Dermis blood vessel endothelial cell (primary cell): Measurements from ENCODE around the gene MEST. TPM values are rescaled to one million over a fixed set of nuclear protein-coding genes. Genes with fewer than 3 reads are reported as not detected.
"Not testable (repeated sequence)": the region's sequence is repeated elsewhere in the genome, so short reads cannot be mapped to it uniquely, and the experiment has no call there.

ENCODE experiments used
- DNase-seq: peaks from one replicate; pipeline ENCODE4 v3.0.0; 2010
- total RNA-seq: library from RNA; depleted of rRNA; stranded (reverse); fragments of >200 nt; gene quantifications from 2 replicates; pipeline ENCODE4 v1.2.3, GENCODE V29; 2014

MEST gene, protein sequence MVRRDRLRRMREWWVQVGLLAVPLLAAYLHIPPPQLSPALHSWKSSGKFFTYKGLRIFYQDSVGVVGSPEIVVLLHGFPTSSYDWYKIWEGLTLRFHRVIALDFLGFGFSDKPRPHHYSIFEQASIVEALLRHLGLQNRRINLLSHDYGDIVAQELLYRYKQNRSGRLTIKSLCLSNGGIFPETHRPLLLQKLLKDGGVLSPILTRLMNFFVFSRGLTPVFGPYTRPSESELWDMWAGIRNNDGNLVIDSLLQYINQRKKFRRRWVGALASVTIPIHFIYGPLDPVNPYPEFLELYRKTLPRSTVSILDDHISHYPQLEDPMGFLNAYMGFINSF
- total RNA-seq: 2.8 and 3.1 TPM in 2 replicates

DNA sequence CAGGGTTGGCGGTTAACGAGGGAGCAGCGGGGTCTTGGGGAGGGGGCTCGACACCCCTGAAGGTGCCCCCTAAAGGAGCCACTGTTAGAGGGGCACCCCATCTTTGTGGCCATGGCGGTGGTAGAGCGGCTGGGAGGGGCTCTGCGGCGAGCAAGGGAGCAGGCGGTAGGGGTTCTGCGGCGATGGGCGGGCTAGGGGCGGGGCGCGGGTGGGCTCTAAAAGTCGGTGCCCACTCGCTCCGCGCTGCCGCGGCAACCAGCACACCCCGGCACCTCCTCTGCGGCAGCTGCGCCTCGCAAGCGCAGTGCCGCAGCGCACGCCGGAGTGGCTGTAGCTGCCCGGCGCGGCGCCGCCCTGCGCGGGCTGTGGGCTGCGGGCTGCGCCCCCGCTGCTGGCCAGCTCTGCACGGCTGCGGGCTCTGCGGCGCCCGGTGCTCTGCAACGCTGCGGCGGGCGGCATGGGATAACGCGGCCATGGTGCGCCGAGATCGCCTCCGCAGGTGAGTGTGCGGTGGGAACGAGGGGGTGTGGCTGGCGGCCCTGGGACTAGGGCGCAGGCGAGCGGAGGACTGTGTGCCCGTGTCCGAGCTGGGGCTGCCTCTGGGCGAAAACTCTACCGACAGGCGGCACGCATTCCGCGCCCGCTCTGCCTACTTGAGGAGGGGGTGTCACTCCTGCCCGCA lies at the start of gene MEST:
Gene MEST, plus strand, starts transcription at position 245 of the 682 bp plus-strand sequence. Its CDS starts 229 bp downstream, at position 474.
- peak; percentile 4 for DNase-seq

DNA sequence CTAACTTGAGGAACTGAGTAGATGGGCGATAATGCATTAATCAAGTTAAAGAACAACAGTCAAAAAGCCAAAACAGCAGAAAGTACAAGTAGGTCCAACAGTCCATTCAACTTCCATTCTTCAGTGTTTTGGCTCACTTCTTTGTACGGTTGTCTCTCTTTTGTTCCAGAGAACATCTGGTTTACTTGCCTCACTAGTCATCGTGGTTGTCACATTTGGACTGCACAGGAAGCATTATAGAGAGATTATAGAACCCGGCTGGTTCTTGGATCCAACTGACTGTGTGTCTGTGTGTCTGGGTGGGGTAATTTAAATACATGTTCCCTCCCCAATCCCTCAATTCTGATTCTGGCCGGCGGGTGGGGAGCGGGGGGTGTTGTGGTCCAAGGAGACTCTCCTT lies 49.3 kb upstream of the MEST start:
- DNase-seq: no peak

DNA sequence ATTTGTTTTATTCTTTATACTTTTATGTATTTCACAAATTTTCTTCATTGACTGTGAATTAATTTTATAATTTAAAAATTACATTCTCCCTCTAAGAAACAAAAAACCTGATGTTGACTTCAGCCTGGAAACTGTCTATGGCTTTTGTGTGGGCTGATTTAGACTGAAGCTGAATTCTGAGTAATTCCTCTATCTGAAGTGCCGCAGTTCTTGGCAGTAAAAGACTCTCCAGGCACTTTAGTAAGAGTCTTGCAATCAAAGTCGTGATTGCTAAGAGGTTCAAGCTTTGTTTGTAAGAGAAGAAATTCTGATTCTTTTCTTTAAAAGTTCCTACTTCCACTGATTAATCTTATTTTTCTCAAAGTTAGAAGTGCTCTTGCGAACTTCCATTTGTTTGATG lies 47.7 kb upstream of the MEST start:
- no peak for DNase-seq

DNA sequence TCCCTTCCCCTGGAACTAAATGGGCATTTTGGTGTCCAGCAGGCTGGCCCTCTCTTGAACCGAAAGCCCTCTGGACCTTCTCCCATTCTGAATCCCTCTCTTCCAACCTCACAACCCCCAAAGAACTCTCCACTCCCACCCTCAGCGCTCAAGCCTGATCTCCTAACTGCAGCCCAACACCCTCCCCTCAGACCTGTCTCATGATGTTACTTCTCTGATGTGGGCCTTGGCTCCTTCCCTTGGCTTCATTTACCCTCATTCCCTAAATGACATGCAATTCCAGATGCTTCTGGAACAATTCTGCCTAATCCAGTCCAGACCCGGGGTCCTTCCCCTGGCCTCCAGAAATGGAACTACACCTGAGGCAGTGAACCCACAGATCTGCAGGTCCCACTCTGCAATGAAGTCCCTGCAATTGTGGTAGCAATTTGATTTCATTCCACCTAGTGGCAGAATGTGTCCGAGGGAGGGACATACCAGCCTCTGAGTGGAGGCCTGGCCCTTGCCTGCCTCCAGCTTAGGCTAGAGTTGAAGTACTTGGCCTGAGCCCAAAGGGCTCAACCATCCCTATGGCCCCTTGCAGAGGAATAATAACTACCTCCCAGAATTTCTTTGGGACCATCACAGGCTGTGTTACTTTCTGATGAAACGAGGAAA lies 47.0 kb upstream of the MEST start:
- DNase-seq: no peak

DNA sequence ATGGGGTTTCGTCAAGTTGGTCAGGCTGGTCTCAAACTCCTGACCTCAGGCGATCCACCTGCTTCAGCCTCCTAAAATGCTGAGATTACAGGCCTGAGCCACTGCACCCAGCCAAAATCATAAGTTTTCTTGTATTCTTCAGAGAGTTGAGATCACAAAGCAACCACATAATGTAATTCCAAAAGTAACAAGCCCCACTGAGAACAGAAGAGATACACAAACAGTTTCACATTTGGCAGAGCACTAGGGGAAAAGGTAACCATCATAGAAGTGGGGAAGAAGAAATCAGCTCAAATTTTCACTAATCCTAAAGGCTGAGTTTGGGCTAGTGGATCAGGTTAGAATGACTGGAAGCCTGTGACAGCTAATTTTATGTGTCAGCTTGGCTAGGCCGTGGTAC lies 45.6 kb upstream of the MEST start:
- DNase-seq: no peak

DNA sequence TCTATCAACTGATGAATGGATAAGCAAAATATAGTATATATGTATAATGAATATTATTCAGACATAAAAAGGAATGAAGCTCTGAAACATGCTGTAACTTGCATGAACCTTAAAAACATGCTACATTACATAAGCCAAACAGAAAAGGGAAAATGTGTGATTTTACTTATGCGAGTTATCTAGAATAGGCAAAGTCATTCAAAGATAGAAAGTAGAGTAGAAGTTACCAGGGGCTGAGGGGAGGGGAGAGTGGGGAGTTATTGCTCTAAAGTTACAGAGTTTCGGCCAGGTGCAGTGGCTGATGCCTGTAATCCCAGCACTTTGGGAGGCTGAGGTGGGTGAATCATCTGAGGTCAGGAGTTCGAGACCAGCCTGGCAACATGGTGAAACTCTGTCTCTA lies 40.5 kb upstream of the MEST start:
- DNase-seq: not testable (repeated sequence)

DNA sequence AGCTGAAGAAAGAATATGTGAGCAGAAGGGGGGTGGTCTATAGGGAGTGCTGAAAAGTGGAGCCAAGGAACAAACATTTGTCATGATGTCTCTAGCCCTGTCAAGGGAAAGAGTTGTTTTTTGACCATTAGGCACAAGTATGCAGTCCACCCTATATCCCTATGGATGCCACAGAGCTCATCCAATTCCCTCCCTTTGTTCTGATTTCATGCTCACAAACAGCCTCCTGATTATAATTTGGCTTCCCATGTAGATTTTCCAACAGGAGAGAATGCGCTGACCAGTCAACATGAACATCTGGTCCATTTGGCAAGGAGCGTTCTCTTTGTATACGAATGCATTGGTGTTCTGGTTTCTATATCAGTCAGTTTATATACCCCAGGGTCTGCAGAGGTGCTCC lies 38.9 kb upstream of the MEST start:
- DNase-seq: no peak

DNA sequence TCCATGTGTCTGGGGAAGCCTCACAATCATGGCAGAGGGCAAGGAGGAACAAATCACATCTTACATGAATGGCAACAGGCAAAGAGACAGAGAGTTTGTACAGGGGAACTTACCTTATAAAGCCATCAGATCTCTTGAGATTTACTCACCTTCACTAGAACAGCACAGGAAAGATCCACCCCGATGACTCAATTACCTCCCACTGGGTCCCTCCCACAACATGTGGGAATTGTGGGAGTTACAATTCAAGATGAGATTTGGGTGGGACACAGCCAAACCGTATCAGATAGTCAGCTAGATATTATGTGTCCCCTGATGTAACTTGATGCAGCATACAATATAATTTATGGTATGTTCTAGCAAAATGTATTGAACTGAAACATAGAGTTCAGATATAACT lies 36.9 kb upstream of the MEST start:
- DNase-seq: no peak

DNA sequence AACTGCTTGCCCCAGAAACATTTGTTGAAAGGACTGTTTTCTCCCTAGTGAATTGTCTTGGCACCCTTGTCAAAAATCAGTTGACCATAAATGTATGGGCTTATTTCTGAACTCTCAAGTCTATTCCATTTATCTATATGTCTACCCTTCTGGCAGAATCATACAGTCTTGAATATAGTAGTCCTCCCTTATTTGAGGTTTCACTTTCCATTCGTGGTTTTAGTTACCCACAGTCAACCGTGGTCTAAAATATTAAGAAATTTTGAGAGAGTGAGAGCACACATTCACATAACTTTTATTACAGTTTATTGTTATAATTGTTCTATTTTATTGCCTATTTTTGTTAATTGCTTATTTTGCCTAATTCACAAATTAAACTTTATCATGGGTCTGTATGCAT lies 33.6 kb upstream of the MEST start:
- DNase-seq: no peak

DNA sequence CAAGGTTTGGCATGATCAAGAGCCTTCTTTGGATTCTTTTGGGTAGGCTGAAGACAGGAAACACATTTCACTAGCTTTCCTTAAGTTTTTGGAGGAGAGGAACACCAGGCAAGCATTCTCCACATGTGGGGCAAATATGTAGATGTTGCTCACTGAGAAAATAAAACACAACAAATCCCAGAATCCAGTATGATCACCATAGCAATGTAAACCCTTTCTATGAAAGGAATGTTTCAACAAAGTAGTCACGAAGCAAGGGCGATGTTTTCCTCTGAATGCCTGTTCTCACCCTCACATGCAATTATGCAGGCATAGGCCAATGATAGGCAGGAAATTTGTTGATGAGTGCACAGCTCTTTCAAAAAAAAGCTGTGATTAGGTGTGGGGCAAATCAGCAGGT lies 30.6 kb upstream of the MEST start:
- no peak for DNase-seq

DNA sequence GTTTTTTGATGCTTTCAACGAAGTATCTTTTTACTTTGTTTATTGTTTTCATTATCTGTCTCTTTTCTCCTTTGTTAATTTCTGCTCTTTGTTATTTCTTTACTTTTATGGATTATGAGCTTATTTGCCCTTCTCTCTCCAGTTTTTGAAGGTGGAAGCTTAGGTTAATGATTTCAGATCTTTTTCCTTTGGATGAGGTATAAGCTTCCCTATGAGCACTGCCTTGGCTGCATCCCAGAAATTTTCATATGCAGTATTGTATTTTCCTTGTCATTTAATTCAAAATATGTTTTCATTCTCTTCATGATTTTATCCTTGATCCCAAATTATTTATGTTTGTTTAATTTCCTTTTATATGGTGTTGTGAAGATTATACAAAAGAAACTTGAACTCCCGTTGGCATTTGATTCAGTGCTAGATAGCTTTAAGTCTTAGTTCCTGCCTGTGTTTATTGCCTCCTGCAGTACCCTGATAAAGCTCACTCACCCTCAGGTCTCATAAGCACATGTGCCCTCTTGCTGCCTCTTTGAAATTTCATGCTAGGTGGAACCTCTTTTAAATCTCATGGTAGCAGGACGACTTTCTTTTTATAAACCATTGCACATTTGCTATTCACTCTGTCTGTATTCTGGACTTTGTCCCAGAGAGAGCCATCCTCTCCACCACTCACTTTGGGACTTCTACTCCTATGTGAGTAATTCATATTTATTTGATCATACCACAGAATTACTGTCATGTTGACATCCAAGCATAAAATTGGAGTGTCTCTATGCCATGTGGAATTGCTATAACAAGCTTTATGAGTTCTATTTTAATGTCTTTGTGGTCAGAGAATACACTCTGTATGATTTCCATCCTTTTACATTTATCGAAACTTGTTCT lies 28.1 kb upstream of the MEST start:
- DNase-seq: no peak

DNA sequence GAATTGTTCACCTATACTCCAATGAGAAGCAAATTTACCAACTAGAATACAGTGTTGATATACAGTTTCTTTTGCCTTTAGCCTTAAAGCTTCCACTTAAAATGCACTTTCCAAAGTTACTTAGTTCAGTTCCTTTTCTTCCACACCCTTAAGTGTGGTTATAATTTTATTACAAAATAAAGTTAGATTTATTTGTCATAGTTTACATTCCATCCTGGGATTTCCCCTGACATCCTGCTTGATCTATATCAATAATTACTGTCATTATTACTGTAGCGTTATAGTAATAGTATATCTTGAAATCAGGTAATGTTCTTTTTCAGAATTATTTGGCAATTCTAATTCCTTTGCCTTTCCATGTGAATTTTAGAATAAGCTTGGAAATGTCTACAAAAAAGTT lies 23.3 kb upstream of the MEST start:
- DNase-seq: no peak

DNA sequence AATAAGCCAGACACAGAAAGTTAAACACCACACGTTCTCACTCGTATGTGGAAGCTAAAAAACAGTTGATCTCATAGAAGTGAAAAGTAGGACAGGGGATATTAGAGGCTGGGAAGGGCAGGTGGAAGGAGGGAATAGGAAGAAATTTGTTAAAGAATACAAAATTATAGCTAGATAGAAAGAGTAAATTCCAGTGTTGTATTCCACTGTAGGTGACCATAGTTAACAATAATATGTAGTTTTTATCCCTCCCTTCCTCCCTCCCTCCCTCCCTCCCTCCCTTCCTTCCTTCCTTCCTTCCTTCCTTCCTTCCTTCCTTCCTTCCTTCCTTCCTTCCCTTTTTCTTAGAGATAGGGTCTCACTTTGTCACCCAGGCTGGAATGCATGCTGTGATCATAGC lies 19.9 kb upstream of the MEST start:
- no peak for DNase-seq

DNA sequence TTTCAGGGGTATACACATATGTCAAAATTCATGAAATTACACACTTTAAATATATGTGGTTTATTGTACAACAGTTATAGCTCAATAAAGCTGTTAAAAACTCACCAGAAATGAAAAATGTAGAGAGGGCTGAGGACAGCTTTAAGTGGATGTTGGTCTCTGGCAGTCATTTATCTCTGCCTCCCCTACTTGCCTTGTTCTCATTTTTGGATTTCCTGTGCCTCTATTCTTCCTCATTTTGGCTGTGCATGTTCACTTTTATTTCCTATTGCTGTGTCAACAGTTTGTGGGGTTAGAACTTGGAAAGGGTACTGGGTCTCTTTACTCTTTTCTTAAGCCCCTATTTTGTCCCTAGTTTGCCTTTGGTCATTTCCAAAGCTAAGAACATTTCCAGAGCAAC lies 18.6 kb upstream of the MEST start:
- DNase-seq: no peak

DNA sequence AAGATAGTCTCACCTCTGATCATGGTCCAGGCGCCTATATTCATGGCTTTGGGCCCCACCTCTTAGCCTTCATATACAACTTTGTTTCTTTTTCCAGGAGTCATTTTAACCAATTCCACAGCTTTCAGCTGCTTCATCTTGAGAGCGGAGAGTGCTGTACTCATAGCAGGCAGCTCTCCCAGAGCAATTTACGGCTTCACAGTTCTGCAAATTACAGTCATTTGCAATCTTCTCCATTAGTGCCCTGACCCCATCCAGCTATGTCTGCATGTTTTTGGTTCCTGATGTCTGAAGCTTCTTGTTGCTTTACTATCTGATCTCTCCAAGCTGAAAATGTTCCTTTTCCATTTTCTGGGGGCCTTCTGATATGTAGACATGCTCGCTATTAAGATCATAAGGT lies 18.0 kb upstream of the MEST start:
- DNase-seq: no peak

DNA sequence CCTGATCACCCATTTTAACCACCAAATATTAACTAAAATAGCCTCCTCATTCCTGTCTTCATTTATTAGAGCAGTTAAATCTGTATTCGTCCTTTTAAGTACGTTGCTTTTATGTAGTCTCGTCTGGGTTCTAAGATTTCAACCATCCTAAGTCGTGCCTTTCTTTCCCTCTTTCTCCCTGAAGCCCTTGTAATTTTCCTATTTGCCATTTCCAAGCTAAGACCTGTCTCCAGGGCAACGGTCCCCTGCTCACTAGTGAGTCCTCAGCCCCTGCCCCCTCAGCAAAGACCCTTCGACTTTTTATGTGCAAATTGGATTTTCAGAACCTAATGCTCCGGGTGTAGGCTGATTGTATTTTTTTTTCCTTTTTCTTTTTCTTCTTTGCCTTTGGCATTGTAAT lies 16.1 kb upstream of the MEST start:
- no peak for DNase-seq

DNA sequence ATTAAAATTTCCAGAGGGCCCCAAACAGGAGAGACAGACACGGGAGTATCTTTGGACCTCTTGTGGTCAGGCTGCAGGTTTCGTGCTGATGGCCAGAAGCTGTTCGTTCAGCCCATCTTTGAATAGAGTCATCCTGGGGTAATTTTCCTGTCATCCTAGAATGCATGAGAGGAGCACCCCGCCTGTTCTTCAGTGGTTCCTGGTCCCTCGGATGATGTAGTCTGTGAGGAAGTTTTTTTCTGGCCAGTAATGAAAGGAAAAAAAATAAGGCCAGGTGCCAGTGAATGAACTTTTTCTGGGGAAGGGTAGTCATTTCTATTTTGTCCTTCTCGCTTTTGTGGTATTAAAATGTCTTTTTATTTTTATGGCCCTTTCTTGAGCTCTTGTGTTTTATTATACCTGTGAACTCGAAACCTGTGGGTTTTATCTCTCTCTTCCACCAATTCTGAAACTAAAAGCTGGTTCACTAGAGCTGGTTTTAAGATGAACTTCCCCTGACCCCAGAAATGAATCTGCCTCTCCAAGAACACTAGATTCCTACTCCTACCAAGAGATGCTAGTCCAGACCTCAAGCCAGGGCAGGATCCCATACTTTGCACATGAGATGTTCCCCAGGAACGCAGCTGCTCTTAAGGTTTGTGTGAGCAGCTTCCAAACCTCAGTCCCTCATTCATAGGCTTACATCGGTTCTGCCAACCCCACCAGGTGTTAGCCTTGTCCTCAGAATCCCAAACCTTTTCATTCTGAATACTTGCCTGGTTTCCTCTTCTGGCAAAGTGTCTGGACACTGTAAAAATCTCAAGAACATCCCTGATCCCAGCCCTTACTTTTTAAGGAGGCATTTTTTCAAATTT lies 15.4 kb upstream of the MEST start:
- no peak for DNase-seq

DNA sequence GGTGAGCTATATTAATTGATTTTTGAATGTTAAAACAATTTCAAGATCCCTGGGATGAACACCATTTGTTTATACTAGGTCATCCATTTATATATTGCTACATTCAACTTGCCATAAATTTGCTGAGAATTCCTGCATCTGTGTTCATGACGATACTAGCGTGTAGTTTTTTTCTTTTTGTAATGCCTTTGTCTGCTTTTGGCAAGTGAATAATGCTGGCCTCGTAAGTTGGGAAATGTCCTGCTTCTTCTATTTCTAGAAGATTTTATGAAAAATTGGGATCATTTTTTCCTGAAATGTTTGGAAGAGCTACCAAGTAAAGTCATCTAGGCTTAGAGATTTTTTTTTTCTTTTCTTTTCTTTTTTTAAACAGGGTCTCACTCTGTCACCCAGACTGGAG lies 12.9 kb upstream of the MEST start:
- DNase-seq: no peak

DNA sequence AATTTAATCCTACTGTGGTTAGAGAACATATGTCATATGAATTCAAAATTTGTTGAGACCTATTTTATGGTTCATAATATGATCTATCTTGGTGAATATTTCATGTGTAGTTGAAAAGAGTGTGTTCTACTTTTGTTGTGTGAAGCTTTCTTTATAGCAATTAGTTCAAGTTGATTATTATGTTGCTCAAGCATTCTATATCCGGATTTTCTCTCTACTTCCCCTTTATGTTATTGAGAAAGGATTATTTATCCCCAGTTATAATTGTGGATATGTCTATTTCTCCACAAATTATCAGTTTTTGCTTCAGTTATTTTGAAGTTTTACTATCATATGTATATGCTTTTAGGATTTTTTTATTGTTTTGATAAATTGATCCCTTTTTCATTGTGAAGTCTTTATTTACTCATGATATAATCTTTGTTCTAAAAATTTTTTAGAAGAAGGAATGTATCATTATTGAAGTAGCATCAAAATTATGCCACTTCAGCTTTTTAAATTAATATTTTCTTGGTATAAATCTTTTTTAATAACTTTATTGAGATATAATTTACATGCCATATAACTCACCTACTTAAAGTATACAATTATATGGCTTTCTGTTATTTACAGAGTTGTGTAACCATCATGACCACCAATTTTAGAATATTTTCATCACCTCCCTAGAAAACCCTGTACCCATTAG lies 12.0 kb upstream of the MEST start:
- DNase-seq: no peak

DNA sequence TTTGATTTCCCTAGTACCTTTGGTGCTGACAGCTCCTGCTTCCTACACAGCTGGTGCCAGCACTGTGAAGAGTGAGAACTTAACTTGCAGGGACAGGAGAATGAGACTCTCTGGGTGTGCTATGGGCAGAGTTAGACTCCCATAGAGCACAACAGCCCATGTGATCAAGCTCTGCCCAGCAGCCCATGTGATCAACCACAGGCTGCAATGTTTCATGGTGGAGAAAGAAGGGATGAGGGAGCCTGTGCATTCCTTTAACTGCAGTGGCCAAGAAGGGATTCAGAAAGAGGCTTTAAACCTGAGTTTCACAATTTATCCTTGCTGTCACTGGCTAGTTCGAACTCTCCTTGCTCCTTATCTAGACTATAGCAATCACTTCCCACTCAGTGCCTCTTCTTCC lies 10.0 kb upstream of the MEST start:
- DNase-seq: no peak

DNA sequence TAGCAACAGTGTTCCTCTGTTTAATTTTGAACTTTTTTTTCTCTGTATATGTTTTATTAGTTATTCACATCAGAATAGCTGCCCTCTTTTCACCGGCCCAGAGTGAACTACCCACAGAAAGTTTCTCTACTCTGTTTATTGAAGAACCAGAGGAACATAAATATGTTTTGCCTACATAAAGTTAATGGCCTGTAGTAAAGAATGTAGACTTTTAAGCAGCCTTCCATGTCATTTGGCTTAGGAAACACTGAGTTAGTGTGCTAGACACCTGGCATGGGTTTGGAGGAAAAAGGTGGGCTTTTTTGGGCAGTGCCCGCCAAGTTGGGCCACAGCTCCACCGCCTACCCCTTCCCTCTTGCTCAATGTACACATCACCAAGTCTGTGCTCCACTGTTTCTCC lies 8.9 kb upstream of the MEST start:
- no peak for DNase-seq

DNA sequence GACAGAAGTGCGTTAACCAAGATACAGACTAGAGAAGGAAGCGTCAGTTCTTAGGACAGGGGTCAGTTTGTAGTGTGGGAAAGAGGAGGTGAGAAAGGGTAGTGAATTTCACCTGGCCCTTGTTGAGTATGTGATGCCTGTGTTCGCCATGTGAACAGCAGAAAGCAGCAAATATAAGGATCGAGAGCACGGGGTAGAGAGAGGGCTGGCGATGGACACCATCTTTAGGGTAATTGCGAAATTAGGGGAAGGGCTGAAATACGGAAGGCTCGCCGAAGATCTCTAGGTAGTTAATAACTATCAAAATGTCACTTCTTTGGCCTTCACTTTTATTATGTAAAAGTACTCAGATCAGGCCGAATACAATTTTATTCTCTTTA lies 6.2 kb upstream of the MEST start:
- no peak for DNase-seq
